Mucosa of descending colon (tissue), 3 donors: Measurements from ENCODE around the gene CST4. TPM values are rescaled to one million over a fixed set of nuclear protein-coding genes. Genes with fewer than 3 reads are reported as not detected.
"Not testable (repeated sequence)": the region's sequence is repeated elsewhere in the genome, so short reads cannot be mapped to it uniquely, and the experiment has no call there.

Source experiments
- ATAC-seq: fragments of 200-7000 bp; cut with Tn5 transposase; one replicate; pipeline ENCODE4 v1.9.1; 2020; ENCODE audit warnings: mild to moderate bottlenecking, moderate library complexity
- DNase-seq, 3 donors: peaks; one replicate each; pipeline ENCODE4 v3.0.0-alpha.2; 2020
- H3K36me3 ChIP-seq: fragments of 200-600 bp; one replicate; pipeline ENCODE4 v1.8.0; 2021; ENCODE audit warnings: low read depth, mild to moderate bottlenecking
- H3K4me1 ChIP-seq: fragments of 200-600 bp; one replicate; pipeline ENCODE4 v1.8.0; 2021; ENCODE audit warnings: low read depth, mild to moderate bottlenecking
- H3K4me3 ChIP-seq: fragments of 200-600 bp; one replicate; pipeline ENCODE4 v1.8.0; 2021; ENCODE audit warnings: mild to moderate bottlenecking
- H3K9me3 ChIP-seq: fragments of 200-600 bp; one replicate; pipeline ENCODE4 v1.8.0; 2021; ENCODE audit warnings: mild to moderate bottlenecking
- intact Hi-C, 2 donors: fragments of 100-400 bp; cut with DNase I in 1 of 2; cut with micrococcal nuclease in 1 of 2; formaldehyde crosslinking; loops; one replicate each; pipeline versions ENCODE4 v1.11.0 to v1.11.1; 2022; cut with DNase I, micrococcal nuclease
- total RNA-seq, 3 donors: library from RNA; stranded (reverse); fragmentation: NEBNext Ultra II Directional in 2 of 3; extraction: Animal tissue kit (Norgen Biotek cat#: 25700) in 2 of 3; gene quantifications; one replicate each; pipeline versions ENCODE4 v1.2.1 to v1.2.4, GENCODE V29; 2021 to 2023
- TF ChIP-seq, protein P1 (sequence below): fragments of 200-600 bp; IDR thresholded peaks from one replicate; pipeline ENCODE4 v1.8.0; 2022; ENCODE audit warnings: antibody characterized with exemption, mild to moderate bottlenecking
- donor health status: DM: no; HTN: no; CAD: no; lungs with moderate emphysema.
- donor health status: DM: no; HTN: no; CAD: no.
- donor health status: DM: no; HTN: yes; CAD: no.

The CST4 gene
- total RNA-seq, 3 donors from 2014 or later: not detected

DNA sequence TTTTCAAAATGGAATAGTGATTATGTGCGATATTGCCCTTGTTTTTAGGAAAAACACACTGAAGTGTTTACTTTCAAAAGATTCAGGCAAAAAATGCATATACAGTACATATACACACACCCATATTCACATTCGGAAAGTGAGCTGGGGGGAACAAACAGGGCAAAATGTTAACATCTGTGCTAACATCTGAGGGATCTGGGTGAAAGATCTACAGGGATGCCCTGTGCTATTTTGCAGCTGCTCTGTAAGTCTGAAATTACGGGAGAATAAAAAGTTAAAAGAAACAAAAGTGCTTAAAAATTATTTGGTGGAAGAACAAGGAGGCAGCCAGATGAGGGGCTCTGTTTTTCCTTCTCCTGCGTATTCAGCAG is 51.9 kb downstream of the CST4 start:
- H3K4me3 ChIP-seq: peak overlapping the region; percentile 83
- H3K36me3 ChIP-seq: no peaks in the 10 kb centered on the region
- no peaks in the 10 kb centered on the region for H3K9me3 ChIP-seq
- intact Hi-C loops: no loop called here
- ATAC-seq (no peak), DNase-seq (no peak)
- TF ChIP-seq, protein P1, sequence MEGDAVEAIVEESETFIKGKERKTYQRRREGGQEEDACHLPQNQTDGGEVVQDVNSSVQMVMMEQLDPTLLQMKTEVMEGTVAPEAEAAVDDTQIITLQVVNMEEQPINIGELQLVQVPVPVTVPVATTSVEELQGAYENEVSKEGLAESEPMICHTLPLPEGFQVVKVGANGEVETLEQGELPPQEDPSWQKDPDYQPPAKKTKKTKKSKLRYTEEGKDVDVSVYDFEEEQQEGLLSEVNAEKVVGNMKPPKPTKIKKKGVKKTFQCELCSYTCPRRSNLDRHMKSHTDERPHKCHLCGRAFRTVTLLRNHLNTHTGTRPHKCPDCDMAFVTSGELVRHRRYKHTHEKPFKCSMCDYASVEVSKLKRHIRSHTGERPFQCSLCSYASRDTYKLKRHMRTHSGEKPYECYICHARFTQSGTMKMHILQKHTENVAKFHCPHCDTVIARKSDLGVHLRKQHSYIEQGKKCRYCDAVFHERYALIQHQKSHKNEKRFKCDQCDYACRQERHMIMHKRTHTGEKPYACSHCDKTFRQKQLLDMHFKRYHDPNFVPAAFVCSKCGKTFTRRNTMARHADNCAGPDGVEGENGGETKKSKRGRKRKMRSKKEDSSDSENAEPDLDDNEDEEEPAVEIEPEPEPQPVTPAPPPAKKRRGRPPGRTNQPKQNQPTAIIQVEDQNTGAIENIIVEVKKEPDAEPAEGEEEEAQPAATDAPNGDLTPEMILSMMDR: no peak
- peaks cover 9% of the 10 kb centered on the region for H3K4me1 ChIP-seq

DNA sequence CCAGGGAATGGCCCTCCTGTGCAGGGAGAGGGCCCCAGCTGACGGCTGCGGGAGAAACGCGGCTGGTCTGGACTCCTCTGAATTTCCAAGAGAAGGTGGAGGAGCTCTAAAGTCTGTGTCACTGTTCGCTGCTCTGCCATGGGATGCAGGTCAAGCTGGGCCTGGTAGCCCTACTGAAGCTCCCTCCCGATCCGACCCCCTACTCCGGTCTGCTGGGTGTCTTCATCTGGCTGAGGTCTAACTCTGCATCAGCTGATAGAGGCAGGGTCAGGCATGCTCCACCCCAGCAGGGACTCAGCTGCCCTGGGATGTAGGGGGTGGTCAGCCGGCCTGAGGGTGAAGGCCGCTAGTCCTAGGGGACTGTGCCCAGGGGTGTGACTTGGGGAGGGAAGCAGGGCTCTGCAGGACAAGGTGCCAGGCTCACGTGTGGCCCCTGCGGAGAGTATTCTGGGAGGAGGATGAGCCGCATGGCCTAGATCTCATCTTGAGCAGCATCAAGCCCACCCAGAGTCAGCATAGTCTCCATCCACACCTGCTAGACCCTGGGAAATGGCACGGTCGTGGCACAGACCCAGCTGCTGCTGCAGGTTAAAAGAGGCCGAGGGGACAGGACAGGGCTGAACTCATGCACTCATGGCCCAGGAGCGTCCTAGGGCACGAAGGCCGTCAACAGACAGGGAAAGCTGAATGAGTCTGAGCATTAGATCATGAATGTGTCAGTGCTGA is 52.5 kb downstream of the CST4 start:
- ATAC-seq: no peak
- intact Hi-C loops: no loop called here
- TF ChIP-seq, protein P1: no peak

DNA sequence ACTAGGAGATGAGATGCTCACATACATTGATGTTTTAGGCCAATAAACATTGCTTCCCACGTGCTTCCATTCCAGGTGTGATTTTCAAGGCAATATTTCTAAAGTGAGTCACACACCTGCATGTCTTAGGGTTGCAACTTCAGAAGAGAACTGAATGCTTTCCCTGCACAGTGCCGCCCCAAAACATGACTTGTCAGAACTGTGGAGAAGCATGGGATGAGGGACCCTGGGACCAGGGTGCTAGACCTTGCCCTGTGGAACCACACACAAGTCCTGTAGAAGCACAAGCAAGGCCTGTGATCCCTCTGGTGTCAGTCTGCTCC is 53.1 kb downstream of the CST4 start:
- H3K9me3 ChIP-seq, ATAC-seq, DNase-seq, H3K36me3 ChIP-seq, H3K4me3 ChIP-seq, H3K4me1 ChIP-seq, intact Hi-C loops: not testable (repeated sequence)

More for the DNA sequence above, 52.5 kb downstream of the CST4 start:
- H3K4me1 ChIP-seq: peaks cover 9% of the 10 kb centered on the region
- no peaks in the 10 kb centered on the region for H3K36me3 ChIP-seq
- H3K9me3 ChIP-seq: no peaks in the 10 kb centered on the region
- DNase-seq: no peak
- H3K4me3 ChIP-seq: no peak overlapping the region

Other genes with a start within 250 kb of the CST4 start
- not detected for gene CSTL1, start 249.4 kb downstream of the CST4 start, total RNA-seq
- not detected for gene CST11, start 236.2 kb downstream of the CST4 start, total RNA-seq
- not detected for gene CST8, start 197.9 kb downstream of the CST4 start, total RNA-seq
- gene CST9L, start 120.6 kb downstream of the CST4 start, total RNA-seq: not detected
- not detected for gene CST9, start 83.1 kb downstream of the CST4 start, total RNA-seq
- gene CST3, start 51.1 kb downstream of the CST4 start, total RNA-seq: 100 to 1,000 TPM; 763 to 916 (median 852) TPM
- gene CST1, start 61.9 kb upstream of the CST4 start, total RNA-seq: not detected
- not detected for gene CST2, start 137.7 kb upstream of the CST4 start, total RNA-seq
- not detected for gene CST5, start 190.7 kb upstream of the CST4 start, total RNA-seq